Measurements from ENCODE around the gene MEF2C. TPM values are rescaled to one million over a fixed set of nuclear protein-coding genes. Genes with fewer than 3 reads are reported as not detected.

Gene MEF2C
- total RNA-seq, 1 donor from 2014 or later = 125 TPM

- DNase-seq = no peak
Measured at GRCh38 chr5:88672644-88673252, 210.2 kb downstream of the MEF2C start.

GRCh38 chr5:88671505-88672499 is 211.2 kb downstream of the MEF2C start:
- no peak for DNase-seq

GRCh38 chr5:88671106-88671504 is 211.9 kb downstream of the MEF2C start:
- no peak for DNase-seq

GRCh38 chr5:88670461-88670860 is 212.5 kb downstream of the MEF2C start:
- no peak for DNase-seq

- no peak for DNase-seq
Measured at GRCh38 chr5:88669371-88670050, 213.5 kb downstream of the MEF2C start.

GRCh38 chr5:88667496-88668201 is 215.3 kb downstream of the MEF2C start:
- DNase-seq = no peak

Small RNA genes within 50 kb of the gene (small RNA-seq; reads per million reads assigned to genes)
- not detected for gene AC008525.2 (ENCODE audit: low replicate concordance)

All from skin of body (tissue), 3 donors.